SK-N-MC (cell line): ENCODE results near the gene ASB6.
A peak's percentile ranks its signal among the peaks of the same experiment; 100 is the strongest.

Experiments used
- EZH2 ChIP-seq: fragments of 200-600 bp; sonication (generic); IDR thresholded peaks from one replicate; pipeline ENCODE4 v1.6.1; 2017; ENCODE audit warnings: antibody characterized with exemption
- FOXP2 ChIP-seq: optimal IDR thresholded peaks from 2 replicates; pipeline ENCODE3; 2011; ENCODE audit warnings: mild to moderate bottlenecking, moderate library complexity; ENCODE audit not compliant: insufficient read depth; ENCODE audit errors: extremely low read length, control extremely low read depth
- POLR2AphosphoS5 ChIP-seq: IDR thresholded peaks from 2 replicates; pipeline ENCODE4 v1.6.1; 2012; ENCODE audit warnings: mild to moderate bottlenecking, low read depth, low read length, borderline replicate concordance

GRCh38 chr9:129637673-129638439, 4.1 kb downstream of the ASB6 start:
- no peak for TF ChIP-seq EZH2
- 0 out of 2 replicates have a peak, but pooled peaks have one; percentile 19 for TF ChIP-seq POLR2AphosphoS5
- no peak for TF ChIP-seq FOXP2
